Measurements from ENCODE around the gene HERC6.

- no peak for TF ChIP-seq CTCF (conservative IDR thresholded peaks at IDR 0.05 in 1 of 2, IDR thresholded peaks at IDR 0.05 in 1 of 2; ENCODE audit: extremely low read depth in 1 of 2, insufficient read depth in 1 of 2, low read depth in 1 of 2, low read length in 2 of 2)
- TF ChIP-seq EZH2 (IDR thresholded peaks at IDR 0.05; ENCODE audit: borderline replicate concordance, low read length), result no peak
Measured at GRCh38 chr4:88413801-88414200, 35.1 kb downstream of the HERC6 start.

Data from mammary epithelial cell (primary cell).